Astrocyte (in vitro differentiated cells and primary cell): Measurements from ENCODE around the gene ELK4. TPM values are rescaled to one million over a fixed set of nuclear protein-coding genes. Genes with fewer than 3 reads are reported as not detected.
"Not testable (repeated sequence)": the region's sequence is repeated elsewhere in the genome, so short reads cannot be mapped to it uniquely, and the experiment has no call there.

ENCODE experiments used
- DNase-seq: peaks from one replicate; pipeline ENCODE4 v3.0.0-alpha.2; 2010; ENCODE audit warnings: low read depth
- FAIRE-seq: peaks from 2 replicates; lab custom pipeline; 2011; peaks lifted over from hg19 to GRCh38; lab: Jason Lieb, UNC
- H2AFZ ChIP-seq: 2 replicates; pipeline ENCODE4 v1.6.0; 2012; ENCODE audit warnings: low read depth, low read length, inconsistent platforms
- H3K27ac ChIP-seq: 2 replicates; pipeline ENCODE4 v1.5.1; 2011; ENCODE audit warnings: low read depth, low read length, inconsistent platforms
- H3K27me3 ChIP-seq: 2 replicates; pipeline ENCODE4 v1.6.0; 2011; ENCODE audit warnings: low read length, inconsistent platforms; ENCODE audit not compliant: insufficient read depth
- H3K36me3 ChIP-seq: 2 replicates; pipeline ENCODE4 v1.5.1; 2011; ENCODE audit warnings: low read length, inconsistent platforms; ENCODE audit not compliant: insufficient read depth
- H3K4me1 ChIP-seq: 2 replicates; pipeline ENCODE4 v1.5.1; 2011; ENCODE audit warnings: low read length, inconsistent platforms; ENCODE audit not compliant: insufficient read depth
- H3K4me2 ChIP-seq: 2 replicates; pipeline ENCODE4 v1.6.0; 2012; ENCODE audit warnings: low read length, inconsistent platforms
- H3K4me3 ChIP-seq: 2 replicates; pipeline ENCODE4 v1.5.1; 2011; ENCODE audit warnings: low read depth, mild to moderate bottlenecking, low read length, inconsistent platforms; ENCODE audit not compliant: insufficient read depth
- H3K79me2 ChIP-seq: 2 replicates; pipeline ENCODE4 v1.6.0; 2012; ENCODE audit warnings: mild to moderate bottlenecking, low read length, inconsistent platforms; ENCODE audit not compliant: insufficient read depth
- H3K9ac ChIP-seq: 2 replicates; pipeline ENCODE4 v1.6.0; 2012; ENCODE audit warnings: mild to moderate bottlenecking, low read length, inconsistent platforms
- H3K9me3 ChIP-seq: 2 replicates; pipeline ENCODE4 v1.5.1; 2012; ENCODE audit warnings: low read depth, mild to moderate bottlenecking, low read length, inconsistent platforms; ENCODE audit not compliant: insufficient read depth
- H4K20me1 ChIP-seq: 2 replicates; pipeline ENCODE4 v1.6.0; 2012; ENCODE audit warnings: low read length, inconsistent platforms; ENCODE audit not compliant: insufficient read depth
- H3K27ac Mint-ChIP-seq: one replicate; pipeline ENCODE4 v1.8.0; 2021; ENCODE audit warnings: mild to moderate bottlenecking, mixed read lengths; ENCODE audit not compliant: unreplicated experiment
- H3K27me3 Mint-ChIP-seq: one replicate; pipeline ENCODE4 v1.8.0; 2021; ENCODE audit warnings: low read depth, mixed read lengths; ENCODE audit not compliant: unreplicated experiment
- H3K36me3 Mint-ChIP-seq: one replicate; pipeline ENCODE4 v1.8.0; 2021; ENCODE audit warnings: low read depth, mixed read lengths; ENCODE audit not compliant: unreplicated experiment
- H3K4me1 Mint-ChIP-seq: one replicate; pipeline ENCODE4 v1.8.0; 2021; ENCODE audit warnings: low read depth, mixed read lengths; ENCODE audit not compliant: unreplicated experiment
- H3K4me3 Mint-ChIP-seq: one replicate; pipeline ENCODE4 v1.8.0; 2021; ENCODE audit warnings: mild to moderate bottlenecking, moderate library complexity, mixed read lengths; ENCODE audit not compliant: unreplicated experiment
- H3K9me3 Mint-ChIP-seq: one replicate; pipeline ENCODE4 v1.8.0; 2021; ENCODE audit warnings: mild to moderate bottlenecking, mixed read lengths; ENCODE audit not compliant: unreplicated experiment
- EZH2 ChIP-seq: IDR thresholded peaks from 2 replicates; pipeline ENCODE4 v1.6.1; 2012; ENCODE audit warnings: mild to moderate bottlenecking, low read length, inconsistent platforms; ENCODE audit not compliant: insufficient read depth
- total RNA-seq: library from RNA; stranded (reverse); gene quantifications from 2 replicates; pipeline ENCODE4 v1.2.1, GENCODE V29; 2021
- TF ChIP-seq, protein P1 (sequence below): IDR thresholded peaks from 2 replicates; pipeline ENCODE4 v1.5.1; 2011; ENCODE audit warnings: low read depth, mild to moderate bottlenecking, inconsistent platforms, low read length, moderate library complexity; ENCODE audit not compliant: insufficient read depth

Gene ELK4
- total RNA-seq, 1 donor from 2014 or later: 31.3 TPM

GRCh38 chr1:205639567-205639966, 7.8 kb upstream of the ELK4 start:
- Histone ChIP-seq H3K79me2 (no peaks in the 10 kb centered on the region), H3K9ac (no peak overlapping the region), H3K4me3 (no peak overlapping the region), H3K27ac (no peak overlapping the region), H3K36me3 (no peaks in the 10 kb centered on the region), H3K27me3 (no peaks in the 10 kb centered on the region), H3K4me2 (no peak overlapping the region), H2AFZ (no peak overlapping the region), H4K20me1 (no peaks in the 10 kb centered on the region), H3K9me3 (no peaks in the 10 kb centered on the region), H3K4me1 (no peaks in the 10 kb centered on the region)
- Mint-ChIP-seq H3K9me3 (peaks cover 2% of the 10 kb centered on the region), H3K27ac (no peak overlapping the region), H3K27me3 (peaks cover 15% of the 10 kb centered on the region), H3K4me1 (peaks cover 5% of the 10 kb centered on the region), H3K4me3 (no peak overlapping the region), H3K36me3 (peaks cover 2% of the 10 kb centered on the region)
- DNase-seq: no peak
- no peak for FAIRE-seq
- TF ChIP-seq, protein P1, sequence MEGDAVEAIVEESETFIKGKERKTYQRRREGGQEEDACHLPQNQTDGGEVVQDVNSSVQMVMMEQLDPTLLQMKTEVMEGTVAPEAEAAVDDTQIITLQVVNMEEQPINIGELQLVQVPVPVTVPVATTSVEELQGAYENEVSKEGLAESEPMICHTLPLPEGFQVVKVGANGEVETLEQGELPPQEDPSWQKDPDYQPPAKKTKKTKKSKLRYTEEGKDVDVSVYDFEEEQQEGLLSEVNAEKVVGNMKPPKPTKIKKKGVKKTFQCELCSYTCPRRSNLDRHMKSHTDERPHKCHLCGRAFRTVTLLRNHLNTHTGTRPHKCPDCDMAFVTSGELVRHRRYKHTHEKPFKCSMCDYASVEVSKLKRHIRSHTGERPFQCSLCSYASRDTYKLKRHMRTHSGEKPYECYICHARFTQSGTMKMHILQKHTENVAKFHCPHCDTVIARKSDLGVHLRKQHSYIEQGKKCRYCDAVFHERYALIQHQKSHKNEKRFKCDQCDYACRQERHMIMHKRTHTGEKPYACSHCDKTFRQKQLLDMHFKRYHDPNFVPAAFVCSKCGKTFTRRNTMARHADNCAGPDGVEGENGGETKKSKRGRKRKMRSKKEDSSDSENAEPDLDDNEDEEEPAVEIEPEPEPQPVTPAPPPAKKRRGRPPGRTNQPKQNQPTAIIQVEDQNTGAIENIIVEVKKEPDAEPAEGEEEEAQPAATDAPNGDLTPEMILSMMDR: no peak
- TF ChIP-seq EZH2: no peak

DNA sequence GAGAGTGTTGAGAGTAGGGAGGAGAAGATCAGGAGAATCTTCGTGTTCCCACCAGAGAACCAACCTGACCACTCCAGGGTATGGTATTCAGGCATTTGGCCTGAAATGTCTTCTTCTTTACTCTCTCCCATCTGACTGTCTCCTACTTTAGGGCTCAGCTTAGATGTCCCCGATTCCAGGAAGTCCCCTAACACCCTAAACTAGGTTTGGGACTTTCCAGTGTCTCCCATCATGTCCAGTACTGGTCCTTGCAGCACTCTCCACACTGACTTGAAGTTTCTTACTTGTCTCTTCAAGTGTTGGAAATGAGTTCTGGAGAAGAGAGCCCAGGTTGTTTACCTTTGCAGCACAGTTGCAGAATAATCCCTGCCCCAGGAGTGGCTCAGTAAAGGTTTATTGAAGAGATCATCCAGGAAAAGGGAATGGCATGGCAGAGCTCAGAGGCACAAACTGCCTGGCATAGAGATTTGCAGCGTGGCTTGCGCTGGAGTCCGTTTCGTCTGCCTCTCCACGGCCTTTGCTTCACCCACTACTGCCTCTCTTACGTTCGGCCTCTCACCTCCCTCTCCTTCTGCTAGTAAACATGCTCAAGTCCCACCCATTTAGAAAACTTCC, 6.2 kb upstream of the ELK4 start:
- H3K36me3 Mint-ChIP-seq: peaks cover 2% of the 10 kb centered on the region

DNA sequence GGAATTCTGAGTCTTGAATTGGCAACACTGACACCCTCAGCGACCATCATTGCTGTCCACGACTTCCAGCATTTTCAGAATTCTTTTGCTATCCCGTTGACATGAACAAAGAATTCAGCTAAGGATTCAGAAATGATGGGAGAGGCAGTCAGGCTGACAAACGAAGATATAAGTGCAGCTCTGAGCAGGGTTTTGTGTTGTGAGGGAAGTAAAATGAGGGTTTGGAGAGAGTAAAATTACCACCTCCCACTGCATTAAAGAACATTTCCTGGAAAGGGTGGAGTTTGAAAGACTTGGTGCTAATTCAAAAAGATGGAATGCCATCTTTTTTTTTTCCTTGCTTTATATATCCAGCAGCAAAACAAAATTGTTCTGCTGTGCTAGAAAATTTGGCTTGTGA, 4.9 kb upstream of the ELK4 start:
- Histone ChIP-seq H3K9me3 (no peaks in the 10 kb centered on the region), H3K4me1 (no peaks in the 10 kb centered on the region), H3K4me2 (no peak overlapping the region), H3K4me3 (no peak overlapping the region), H3K9ac (no peak overlapping the region), H3K27me3 (no peaks in the 10 kb centered on the region), H4K20me1 (no peaks in the 10 kb centered on the region), H3K27ac (no peak overlapping the region), H2AFZ (peak overlapping the region; percentile 11), H3K36me3 (no peaks in the 10 kb centered on the region), H3K79me2 (no peaks in the 10 kb centered on the region)
- Mint-ChIP-seq H3K27ac (no peak overlapping the region), H3K9me3 (peaks cover 2% of the 10 kb centered on the region), H3K36me3 (peaks cover 2% of the 10 kb centered on the region), H3K4me1 (peaks cover 5% of the 10 kb centered on the region), H3K4me3 (no peak overlapping the region), H3K27me3 (peaks cover 15% of the 10 kb centered on the region)
- no peak for FAIRE-seq
- DNase-seq: peak; percentile 5
- no peak for TF ChIP-seq EZH2
- TF ChIP-seq, protein P1: no peak

More for the DNA sequence above, 6.2 kb upstream of the ELK4 start:
- Mint-ChIP-seq H3K4me3 (no peak overlapping the region), H3K9me3 (peaks cover 2% of the 10 kb centered on the region), H3K4me1 (peaks cover 5% of the 10 kb centered on the region), H3K27ac (no peak overlapping the region), H3K27me3 (peaks cover 15% of the 10 kb centered on the region)
- Histone ChIP-seq H3K27ac (no peak overlapping the region), H3K9me3 (no peaks in the 10 kb centered on the region), H3K36me3 (no peaks in the 10 kb centered on the region), H2AFZ (no peak overlapping the region), H3K4me2 (no peak overlapping the region), H3K4me1 (no peaks in the 10 kb centered on the region), H3K79me2 (no peaks in the 10 kb centered on the region), H3K9ac (no peak overlapping the region), H4K20me1 (no peaks in the 10 kb centered on the region), H3K27me3 (no peaks in the 10 kb centered on the region), H3K4me3 (no peak overlapping the region)
- FAIRE-seq: no peak
- no peak for DNase-seq
- TF ChIP-seq, protein P1: no peak
- no peak for TF ChIP-seq EZH2

DNA sequence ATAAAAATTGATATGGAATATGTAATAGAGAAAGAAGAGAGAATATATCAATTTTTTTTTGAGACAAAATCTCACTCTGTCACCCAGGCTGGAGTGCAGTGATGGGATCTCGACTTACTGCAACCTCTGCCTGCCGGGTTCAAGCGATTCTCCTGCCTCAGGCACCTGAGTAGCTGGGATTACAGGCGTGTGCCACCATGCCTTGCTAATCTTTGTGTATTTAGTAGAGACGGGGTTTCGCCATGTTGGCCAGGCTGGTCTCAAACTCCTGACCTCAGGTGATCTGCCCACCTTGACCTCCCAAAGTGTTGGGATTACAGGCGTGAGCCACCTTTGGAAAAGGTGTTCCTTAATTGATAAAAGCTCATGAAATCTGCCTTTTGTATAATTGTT, 4.3 kb upstream of the ELK4 start:
- DNase-seq, FAIRE-seq, H3K4me1 Mint-ChIP-seq: not testable (repeated sequence)

More for the DNA sequence above, 4.3 kb upstream of the ELK4 start:
- not testable (repeated sequence) for H3K4me3 ChIP-seq, H3K27ac ChIP-seq, H3K4me1 ChIP-seq, H3K36me3 Mint-ChIP-seq, H3K27me3 ChIP-seq, H3K9me3 ChIP-seq, H3K9ac ChIP-seq, H3K79me2 ChIP-seq, H3K27ac Mint-ChIP-seq, H2AFZ ChIP-seq, H3K4me3 Mint-ChIP-seq, H4K20me1 ChIP-seq, H3K4me2 ChIP-seq, H3K9me3 Mint-ChIP-seq, H3K36me3 ChIP-seq
- H3K27me3 Mint-ChIP-seq: peaks cover 15% of the 10 kb centered on the region
